HG03571 (cell line): Measurements from ENCODE around the gene PROSER2.

Experiments
- ATAC-seq: cut with Tn5 transposase; IDR thresholded peaks from one replicate; pipeline ENCODE4 v1.9.1; 2021; ENCODE audit not compliant: unreplicated experiment

Gene PROSER2

GRCh38 chr10:11866199-11866925 is 43.2 kb downstream of the PROSER2 start:
- ATAC-seq = no peak

GRCh38 chr10:11869219-11869618 is 46.1 kb downstream of the PROSER2 start:
- ATAC-seq = no peak

GRCh38 chr10:11869743-11870460 is 46.7 kb downstream of the PROSER2 start:
- ATAC-seq = no peak

GRCh38 chr10:11870461-11870780 is 47.3 kb downstream of the PROSER2 start:
- no peak for ATAC-seq

GRCh38 chr10:11870900-11871400 is 47.8 kb downstream of the PROSER2 start:
- no peak for ATAC-seq

- ATAC-seq = no peak
Measured at GRCh38 chr10:11871466-11871865, 48.3 kb downstream of the PROSER2 start.

- no peak for ATAC-seq
Measured at GRCh38 chr10:11874568-11875493, 51.7 kb downstream of the PROSER2 start.

GRCh38 chr10:11875494-11876281 is 52.5 kb downstream of the PROSER2 start:
- no peak for ATAC-seq

GRCh38 chr10:11876324-11876723 is 53.2 kb downstream of the PROSER2 start:
- no peak for ATAC-seq

GRCh38 chr10:11876805-11877590 is 53.8 kb downstream of the PROSER2 start:
- no peak for ATAC-seq

- ATAC-seq = no peak
Measured at GRCh38 chr10:11877591-11877905, 54.4 kb downstream of the PROSER2 start.

GRCh38 chr10:11878776-11879175 is 55.6 kb downstream of the PROSER2 start:
- no peak for ATAC-seq

- no peak for ATAC-seq
Measured at GRCh38 chr10:11879387-11880094, 56.4 kb downstream of the PROSER2 start.

GRCh38 chr10:11880151-11881029 is 57.2 kb downstream of the PROSER2 start:
- ATAC-seq = no peak

GRCh38 chr10:11881030-11881476 is 57.9 kb downstream of the PROSER2 start:
- ATAC-seq = no peak

GRCh38 chr10:11881477-11882417 is 58.6 kb downstream of the PROSER2 start:
- ATAC-seq = no peak
